Ammon's horn (tissue), 1 donor: ENCODE results near the gene FRRS1.

Source experiments
- DNase-seq: peaks from one replicate; pipeline ENCODE4 v3.0.0-alpha.2; 2016; ENCODE audit warnings: low spot score

Gene FRRS1

DNA sequence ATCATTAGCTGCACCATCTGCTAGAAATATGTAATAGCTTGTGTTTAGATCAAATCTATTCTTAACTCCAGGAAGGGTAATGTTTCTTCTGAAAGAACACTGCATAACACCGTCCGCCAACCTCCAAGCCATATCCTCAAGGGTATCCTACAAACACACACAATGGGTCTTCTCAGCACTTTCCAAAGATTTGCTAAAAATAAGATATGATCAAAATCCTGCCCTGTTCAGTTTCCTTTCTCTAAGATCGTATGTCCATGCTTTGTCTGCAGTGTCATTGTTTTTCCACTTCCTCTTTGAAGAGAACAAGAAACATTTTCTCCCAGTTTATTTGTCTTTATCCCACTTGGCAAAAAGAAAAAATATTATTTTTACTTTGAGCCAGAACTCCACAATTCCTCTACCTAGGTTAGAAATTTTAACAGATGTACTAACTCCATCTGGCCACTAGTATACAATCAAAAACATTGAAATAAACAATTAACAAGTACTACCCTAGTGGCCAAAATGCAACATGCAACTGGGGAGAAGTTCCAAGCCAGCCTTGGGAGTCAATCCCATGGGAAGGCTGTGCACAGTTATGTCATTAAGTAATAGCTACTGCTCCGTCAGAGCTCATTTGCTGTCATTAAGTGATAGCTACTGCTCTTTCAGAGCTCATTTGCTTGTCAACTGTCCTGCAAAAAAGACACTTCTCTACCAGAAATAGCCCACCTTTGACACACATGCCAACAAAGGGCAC is 37.8 kb downstream of the FRRS1 start:
- no peak for DNase-seq

- no peak for DNase-seq
These were observed 38.8 kb downstream of the FRRS1 start for GRCh38 chr1:99727575-99728185.

- DNase-seq: no peak
These were observed 39.6 kb downstream of the FRRS1 start for GRCh38 chr1:99726818-99727217.

DNA sequence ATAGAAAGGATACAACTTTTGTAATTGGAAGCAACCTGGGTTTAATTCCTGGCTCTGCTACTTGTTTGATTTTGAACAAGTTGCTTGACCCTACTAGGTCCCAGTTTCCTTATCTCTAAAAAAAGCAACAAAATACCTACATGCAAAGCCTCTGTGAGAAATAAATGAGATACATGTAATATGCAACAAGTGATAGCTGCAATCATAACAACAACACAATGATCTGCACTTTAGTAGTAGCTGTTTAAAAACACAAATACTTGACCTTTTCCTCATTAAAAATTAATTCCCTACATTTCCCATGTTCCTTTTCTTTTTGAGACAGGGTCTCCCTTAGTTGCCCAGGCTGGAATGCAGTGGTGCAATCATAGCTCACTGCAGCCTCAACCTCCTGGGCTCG is 40.0 kb downstream of the FRRS1 start:
- no peak for DNase-seq

DNA sequence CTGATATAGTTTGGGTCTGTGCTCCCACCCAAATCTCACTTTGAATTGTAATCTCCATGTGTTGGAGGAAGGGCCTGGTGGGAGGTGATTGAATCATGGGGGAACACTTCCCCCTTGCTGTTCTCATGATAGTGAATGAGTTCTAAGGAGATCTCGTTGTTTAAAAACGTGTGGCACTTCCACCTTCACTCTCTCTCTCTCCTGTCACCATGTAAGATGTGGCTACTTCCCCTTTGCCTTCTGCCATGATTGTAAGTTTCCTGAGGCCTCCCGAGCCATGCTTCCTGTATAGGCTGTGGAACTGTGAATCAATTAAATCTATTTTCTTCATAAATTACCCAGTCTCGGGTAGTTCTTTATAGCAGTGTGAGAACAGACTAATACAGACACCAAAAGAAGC is 40.4 kb downstream of the FRRS1 start:
- no peak for DNase-seq

DNA sequence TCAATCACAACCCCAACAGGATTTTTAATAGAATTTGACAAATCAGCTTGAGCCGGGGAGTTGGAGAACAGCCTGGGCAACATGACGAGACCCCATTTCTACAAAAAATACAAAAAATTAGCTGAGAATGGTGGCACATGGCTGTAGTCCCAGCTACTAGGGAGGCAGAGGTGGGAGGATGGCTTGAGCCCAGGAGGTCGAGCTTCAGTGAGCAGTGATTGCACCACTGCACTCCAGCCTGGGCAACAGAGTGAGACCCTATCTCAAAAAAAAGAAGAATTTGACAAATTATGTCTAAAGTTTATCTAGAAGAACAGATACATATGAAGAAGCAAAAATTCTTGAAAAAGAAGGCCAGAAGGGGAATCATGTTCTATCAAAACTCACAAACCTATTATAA is 43.2 kb downstream of the FRRS1 start:
- no peak for DNase-seq

- no peak for DNase-seq
These were observed 49.4 kb downstream of the FRRS1 start for GRCh38 chr1:99717005-99717404.

DNA sequence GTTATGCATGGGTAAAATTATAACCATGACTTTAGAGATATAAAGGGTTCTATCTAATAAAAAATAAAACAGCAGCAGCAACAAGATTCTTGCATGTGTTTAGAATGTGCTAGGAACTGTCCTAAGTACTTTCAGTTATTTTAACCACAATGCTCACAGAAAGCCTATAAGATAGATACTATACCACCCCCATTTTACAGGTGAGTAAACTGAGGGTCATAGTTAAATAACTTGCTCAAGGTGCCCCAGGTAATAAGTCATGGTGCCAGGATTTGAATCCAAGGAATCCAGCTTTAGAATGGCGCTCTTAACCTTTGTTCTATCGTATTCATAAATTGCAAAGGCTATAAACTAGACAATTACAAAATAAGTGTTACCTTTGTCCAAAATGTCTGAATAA is 53.4 kb downstream of the FRRS1 start:
- no peak for DNase-seq

DNA sequence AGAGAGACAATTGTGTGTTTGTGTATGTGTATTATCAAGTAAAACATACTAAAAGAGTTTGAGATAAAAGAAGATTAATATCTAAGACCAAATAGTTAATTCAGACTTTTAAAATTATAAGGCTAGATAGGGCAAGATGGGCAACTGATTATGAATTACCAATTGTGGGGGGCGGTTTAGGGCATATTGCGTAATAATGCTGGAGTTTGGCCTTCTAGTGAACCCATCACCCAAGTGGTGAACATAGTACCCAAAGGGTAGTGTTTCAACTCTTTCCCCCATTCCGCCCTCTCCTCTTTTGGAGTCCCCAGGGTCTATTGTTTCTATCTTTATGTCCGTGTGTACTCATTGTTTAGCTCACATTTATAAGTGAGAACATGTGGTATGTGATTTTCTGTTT is 55.4 kb downstream of the FRRS1 start:
- DNase-seq: no peak

GRCh38 chr1:99707535-99708142 is 58.8 kb downstream of the FRRS1 start:
- DNase-seq: peak; percentile 83

- no peak for DNase-seq
These were observed 61.0 kb downstream of the FRRS1 start for GRCh38 chr1:99705385-99705784.

- no peak for DNase-seq
These were observed 62.0 kb downstream of the FRRS1 start for GRCh38 chr1:99704356-99704816.

- DNase-seq: no peak
These were observed 64.2 kb downstream of the FRRS1 start for GRCh38 chr1:99702221-99702620.

- DNase-seq: no peak
These were observed 66.4 kb downstream of the FRRS1 start for GRCh38 chr1:99700020-99700419.

DNA sequence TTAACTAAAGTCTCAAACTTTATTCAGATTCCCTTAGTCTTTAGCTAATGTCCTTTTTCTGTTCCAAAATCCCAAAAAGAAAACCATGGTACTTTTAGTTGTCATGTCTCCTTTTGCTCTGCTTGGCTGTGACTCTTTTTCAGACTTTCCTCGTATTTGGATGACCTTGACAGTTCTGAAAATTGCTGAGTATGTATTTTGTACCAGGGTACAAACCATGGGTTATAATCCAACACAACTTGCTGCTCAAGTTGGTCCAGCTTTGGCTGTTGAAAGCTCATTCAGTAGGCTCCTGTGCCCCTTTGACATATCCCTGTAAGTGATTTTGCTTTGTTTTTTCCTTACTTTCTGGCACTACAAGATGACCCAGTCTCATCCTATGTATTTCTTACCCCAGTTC is 68.9 kb downstream of the FRRS1 start:
- no peak for DNase-seq

DNA sequence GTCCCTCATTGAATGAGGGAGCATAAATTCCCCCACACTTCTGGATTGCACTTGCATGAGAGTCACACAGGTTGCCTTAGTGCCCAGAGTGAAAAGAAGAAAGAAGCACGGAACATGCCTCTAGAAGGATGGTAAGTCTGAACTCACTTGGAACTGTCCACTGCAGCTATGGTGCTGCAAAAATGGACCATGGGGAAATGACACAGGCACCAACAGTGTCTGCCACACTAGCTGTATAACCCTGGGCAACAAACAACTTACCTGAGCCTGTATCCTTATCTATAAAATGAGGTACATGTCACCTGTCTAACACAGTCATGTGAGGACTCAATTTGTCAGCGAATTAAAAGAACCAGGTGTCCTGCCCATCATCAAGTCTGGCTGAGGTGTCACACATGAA is 69.8 kb downstream of the FRRS1 start:
- no peak for DNase-seq

DNA sequence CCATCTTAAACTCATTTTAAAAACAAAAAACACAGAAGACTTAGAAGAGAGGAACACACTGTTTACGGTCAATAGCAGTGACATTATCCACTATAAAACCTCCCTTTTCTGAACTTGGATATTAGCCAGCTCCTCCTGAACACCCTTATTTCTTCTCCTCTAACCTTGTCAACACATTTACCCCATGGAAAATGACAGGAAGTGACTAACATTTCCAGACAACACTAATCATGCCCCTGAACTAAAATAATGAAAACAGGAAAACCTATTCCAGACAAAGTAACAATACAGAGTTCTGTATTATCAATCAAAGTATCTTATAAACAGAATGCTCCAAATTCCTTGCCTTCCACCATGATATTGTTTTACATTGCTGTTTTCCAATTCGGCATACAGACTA is 75.3 kb downstream of the FRRS1 start:
- DNase-seq: no peak

GRCh38 chr1:99685516-99686180 is 80.8 kb downstream of the FRRS1 start:
- peak; percentile 75 for DNase-seq

GRCh38 chr1:99682291-99682751 is 84.1 kb downstream of the FRRS1 start:
- no peak for DNase-seq

DNA sequence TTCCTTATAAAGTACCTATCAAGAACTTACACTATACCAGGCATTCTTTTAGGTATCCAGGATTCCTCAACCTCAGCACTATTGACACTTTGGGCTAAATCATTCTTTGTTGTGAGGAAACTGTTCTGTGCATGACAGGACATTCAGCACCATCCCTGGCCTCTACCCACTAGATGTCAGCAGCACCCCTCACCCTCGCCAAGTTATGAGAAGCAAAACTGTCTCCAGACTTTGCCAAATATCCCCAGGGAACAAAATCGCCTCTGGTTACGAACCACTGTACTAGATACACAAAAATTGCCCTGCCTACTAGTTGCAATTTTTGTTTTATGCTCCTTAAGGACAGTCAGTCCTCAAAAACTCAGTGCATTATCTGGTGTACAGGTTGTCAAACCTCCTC is 84.9 kb downstream of the FRRS1 start:
- DNase-seq: no peak

- peak; percentile 37 for DNase-seq
These were observed 86.2 kb downstream of the FRRS1 start for GRCh38 chr1:99680270-99680669.

GRCh38 chr1:99677416-99677815 is 89.0 kb downstream of the FRRS1 start:
- DNase-seq: no peak

- no peak for DNase-seq
These were observed 89.6 kb downstream of the FRRS1 start for GRCh38 chr1:99676876-99677275.
